Coronary artery (tissue), 2 donors: ENCODE data around the gene PRR7.
"Not testable (repeated sequence)": the region's sequence is repeated elsewhere in the genome, so short reads cannot be mapped to it uniquely, and the experiment has no call there.

Experiments used
- DNase-seq: peaks from one replicate; pipeline ENCODE4 v3.0.0-alpha.2; 2017; ENCODE audit warnings: low spot score
- H3K27ac ChIP-seq, 2 donors: fragments of 200-600 bp; sonication (generic); one replicate each; pipeline ENCODE4 v1.5.1; 2016 to 2019
- H3K4me3 ChIP-seq: fragments of 200-600 bp; sonication (generic); 2 replicates; pipeline ENCODE4 v1.5.1; 2016; ENCODE audit warnings: mild to moderate bottlenecking, moderate library complexity
- CTCF ChIP-seq: fragments of 200-600 bp; sonication (generic); IDR thresholded peaks from one replicate; pipeline ENCODE4 v1.5.1; 2019; ENCODE audit warnings: antibody characterized with exemption

PRR7 gene

GRCh38 chr5:177478711-177479646 lies 32.4 kb downstream of the PRR7 start:
- Histone ChIP-seq H3K4me3 (peak overlapping the region; percentile 43), H3K27ac (peak overlapping the region; percentile 58 to 97)
- DNase-seq, result peak; percentile 95
- TF ChIP-seq CTCF, result no peak

- H3K4me3 ChIP-seq, result no peak overlapping the region
- DNase-seq, result no peak
- H3K27ac ChIP-seq, result peak overlapping the region; percentile 58 to 97
- TF ChIP-seq CTCF, result no peak
Observed at GRCh38 chr5:177479774-177480173, 33.2 kb downstream of the PRR7 start.

GRCh38 chr5:177482359-177482795 lies 35.8 kb downstream of the PRR7 start:
- peak overlapping the region in 1 of 2 donors; percentile 26 for H3K27ac ChIP-seq
- H3K4me3 ChIP-seq, result no peak overlapping the region
- DNase-seq, result no peak
- no peak for TF ChIP-seq CTCF

GRCh38 chr5:177483042-177483441 lies 36.4 kb downstream of the PRR7 start:
- Histone ChIP-seq H3K4me3 (no peak overlapping the region), H3K27ac (peak overlapping the region; percentile 20 to 74)
- DNase-seq, result no peak
- TF ChIP-seq CTCF, result no peak

GRCh38 chr5:177483994-177484901 lies 37.6 kb downstream of the PRR7 start:
- DNase-seq, result no peak
- no peak for TF ChIP-seq CTCF
- H3K27ac ChIP-seq, result peak overlapping the region; percentile 20 to 74
- H3K4me3 ChIP-seq, result no peak overlapping the region

GRCh38 chr5:177484902-177485549 lies 38.4 kb downstream of the PRR7 start:
- no peak overlapping the region for H3K4me3 ChIP-seq
- TF ChIP-seq CTCF, result no peak
- H3K27ac ChIP-seq, result peak overlapping the region; percentile 17 to 74
- DNase-seq, result no peak

GRCh38 chr5:177485753-177486152 lies 39.1 kb downstream of the PRR7 start:
- DNase-seq, result not testable (repeated sequence)
- peak overlapping the region in 1 of 2 donors; percentile 74 for H3K27ac ChIP-seq

More at GRCh38 chr5:177485753-177486152, 39.1 kb downstream of the PRR7 start:
- H3K4me3 ChIP-seq, result not testable (repeated sequence)
